NCI-H526 (cell line): ENCODE measurements around the gene PKNOX2.
A peak's percentile ranks its signal among the peaks of the same experiment; 100 is the strongest.

ENCODE experiments used
- DNase-seq, 2 experiments: peaks; one replicate each; lab custom pipeline; 2025; lab: John Stamatoyannopoulos, UW

PKNOX2 gene

GRCh38 chr11:125286486-125286885 lies 121.9 kb downstream of the PKNOX2 start:
- no peak for DNase-seq

- no peak for DNase-seq
Observed at GRCh38 chr11:125287491-125288210, 123.1 kb downstream of the PKNOX2 start.

GRCh38 chr11:125289419-125290098 lies 125.0 kb downstream of the PKNOX2 start:
- DNase-seq = no peak

GRCh38 chr11:125290263-125290662 lies 125.7 kb downstream of the PKNOX2 start:
- DNase-seq = no peak

GRCh38 chr11:125292100-125292499 lies 127.5 kb downstream of the PKNOX2 start:
- DNase-seq = peak; percentile 67 to 82

GRCh38 chr11:125293596-125293995 lies 129.0 kb downstream of the PKNOX2 start:
- no peak for DNase-seq

GRCh38 chr11:125295931-125296330 lies 131.4 kb downstream of the PKNOX2 start:
- no peak for DNase-seq

GRCh38 chr11:125297346-125297915 lies 132.9 kb downstream of the PKNOX2 start:
- no peak for DNase-seq

- DNase-seq = no peak
Observed at GRCh38 chr11:125299061-125299615, 134.6 kb downstream of the PKNOX2 start.

- DNase-seq = no peak
Observed at GRCh38 chr11:125299821-125300220, 135.3 kb downstream of the PKNOX2 start.

GRCh38 chr11:125300791-125301218 lies 136.3 kb downstream of the PKNOX2 start:
- no peak for DNase-seq

- no peak for DNase-seq
Observed at GRCh38 chr11:125301346-125301745, 136.8 kb downstream of the PKNOX2 start.

GRCh38 chr11:125303186-125303585 lies 138.6 kb downstream of the PKNOX2 start:
- no peak for DNase-seq

GRCh38 chr11:125303694-125304093 lies 139.1 kb downstream of the PKNOX2 start:
- DNase-seq = no peak

- DNase-seq = no peak
Observed at GRCh38 chr11:125304136-125304535, 139.6 kb downstream of the PKNOX2 start.

GRCh38 chr11:125304876-125305275 lies 140.3 kb downstream of the PKNOX2 start:
- no peak for DNase-seq

GRCh38 chr11:125305345-125305744 lies 140.8 kb downstream of the PKNOX2 start:
- peak in 1 of 2 experiments; percentile 50 for DNase-seq

- DNase-seq = no peak
Observed at GRCh38 chr11:125306476-125306875, 141.9 kb downstream of the PKNOX2 start.

- no peak for DNase-seq
Observed at GRCh38 chr11:125308246-125308645, 143.7 kb downstream of the PKNOX2 start.

GRCh38 chr11:125312391-125312790 lies 147.8 kb downstream of the PKNOX2 start:
- DNase-seq = no peak

GRCh38 chr11:125312812-125313211 lies 148.3 kb downstream of the PKNOX2 start:
- DNase-seq = no peak

GRCh38 chr11:125313271-125314219 lies 149.0 kb downstream of the PKNOX2 start:
- DNase-seq = no peak
